Epithelial cell of esophagus (primary cell): ENCODE results near the gene MAPRE2.
A peak's percentile ranks its signal among the peaks of the same experiment; 100 is the strongest.

Source experiments
- DNase-seq: peaks from one replicate; pipeline ENCODE4 v3.0.0; 2010; ENCODE audit warnings: low read depth
- H3K4me3 ChIP-seq: 2 replicates; pipeline ENCODE4 v1.5.1; 2011; ENCODE audit warnings: mild to moderate bottlenecking, low read length, control low read depth
- TF ChIP-seq, protein P1 (sequence below): IDR thresholded peaks from 2 replicates; pipeline ENCODE4 v1.5.1; 2011; ENCODE audit warnings: low read depth, mild to moderate bottlenecking, low read length, control low read depth, inconsistent platforms; ENCODE audit not compliant: insufficient read depth; ENCODE audit errors: missing control alignments

Gene MAPRE2

DNA sequence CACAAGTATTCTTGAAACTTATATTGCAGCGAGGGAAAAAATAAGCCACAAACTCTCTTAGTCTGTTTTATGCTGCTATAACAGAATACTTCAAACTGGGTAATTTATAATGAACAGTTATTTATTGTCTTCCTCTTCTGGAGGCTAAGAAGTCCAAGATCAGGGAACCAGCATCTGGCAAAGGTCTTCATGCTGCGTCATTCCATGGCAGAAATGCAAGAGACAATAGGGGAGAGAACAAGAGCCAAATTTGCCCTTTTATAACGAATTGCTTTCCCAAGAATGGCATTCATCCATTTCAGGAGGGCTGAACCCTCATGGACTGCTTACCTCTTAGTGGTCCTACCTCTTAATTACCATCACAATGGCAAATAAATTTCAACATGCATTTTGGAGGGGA, 46.5 kb downstream of the MAPRE2 start:
- no peak for DNase-seq
- TF ChIP-seq, protein P1, sequence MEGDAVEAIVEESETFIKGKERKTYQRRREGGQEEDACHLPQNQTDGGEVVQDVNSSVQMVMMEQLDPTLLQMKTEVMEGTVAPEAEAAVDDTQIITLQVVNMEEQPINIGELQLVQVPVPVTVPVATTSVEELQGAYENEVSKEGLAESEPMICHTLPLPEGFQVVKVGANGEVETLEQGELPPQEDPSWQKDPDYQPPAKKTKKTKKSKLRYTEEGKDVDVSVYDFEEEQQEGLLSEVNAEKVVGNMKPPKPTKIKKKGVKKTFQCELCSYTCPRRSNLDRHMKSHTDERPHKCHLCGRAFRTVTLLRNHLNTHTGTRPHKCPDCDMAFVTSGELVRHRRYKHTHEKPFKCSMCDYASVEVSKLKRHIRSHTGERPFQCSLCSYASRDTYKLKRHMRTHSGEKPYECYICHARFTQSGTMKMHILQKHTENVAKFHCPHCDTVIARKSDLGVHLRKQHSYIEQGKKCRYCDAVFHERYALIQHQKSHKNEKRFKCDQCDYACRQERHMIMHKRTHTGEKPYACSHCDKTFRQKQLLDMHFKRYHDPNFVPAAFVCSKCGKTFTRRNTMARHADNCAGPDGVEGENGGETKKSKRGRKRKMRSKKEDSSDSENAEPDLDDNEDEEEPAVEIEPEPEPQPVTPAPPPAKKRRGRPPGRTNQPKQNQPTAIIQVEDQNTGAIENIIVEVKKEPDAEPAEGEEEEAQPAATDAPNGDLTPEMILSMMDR: no peak
- H3K4me3 ChIP-seq: no peak overlapping the region

DNA sequence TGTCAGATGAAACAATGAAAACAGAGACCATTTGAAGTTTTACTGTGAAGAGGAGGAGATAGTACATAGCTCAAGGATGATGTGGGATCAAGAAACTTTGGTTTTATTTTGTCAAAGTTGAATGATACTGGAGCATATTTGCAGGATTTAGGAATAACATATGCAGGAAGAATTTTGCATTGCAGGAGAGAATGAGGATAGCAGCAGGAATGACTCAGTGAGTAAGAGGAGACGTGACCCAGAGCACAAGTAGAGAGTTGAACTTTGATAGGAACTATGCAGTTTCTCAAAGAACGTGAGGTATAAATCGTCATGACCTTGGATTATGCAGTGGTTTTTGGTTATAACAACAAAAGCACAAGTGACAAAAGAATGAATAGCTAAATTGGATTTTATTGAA, 47.7 kb downstream of the MAPRE2 start:
- TF ChIP-seq, protein P1: no peak
- H3K4me3 ChIP-seq: no peak overlapping the region
- DNase-seq: no peak

DNA sequence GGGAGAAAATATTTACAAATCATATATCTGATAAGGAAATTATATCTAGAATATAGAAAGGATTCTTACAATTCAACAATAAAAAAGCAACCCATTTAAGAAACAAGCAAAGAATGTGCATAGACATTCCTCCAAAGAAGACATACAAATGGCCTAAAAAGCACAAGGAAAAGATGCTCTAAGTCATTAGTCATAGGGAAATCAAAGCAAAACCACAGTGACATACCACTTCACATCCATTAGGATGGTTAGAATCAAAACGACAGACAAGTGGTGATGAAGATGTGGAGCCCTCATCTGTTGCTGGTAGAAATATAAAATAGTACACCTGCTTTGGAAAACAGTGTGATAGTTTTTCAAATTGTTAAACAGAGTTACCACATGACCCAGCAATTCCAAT, 48.2 kb downstream of the MAPRE2 start:
- no peak overlapping the region for H3K4me3 ChIP-seq
- no peak for DNase-seq
- TF ChIP-seq, protein P1: no peak

DNA sequence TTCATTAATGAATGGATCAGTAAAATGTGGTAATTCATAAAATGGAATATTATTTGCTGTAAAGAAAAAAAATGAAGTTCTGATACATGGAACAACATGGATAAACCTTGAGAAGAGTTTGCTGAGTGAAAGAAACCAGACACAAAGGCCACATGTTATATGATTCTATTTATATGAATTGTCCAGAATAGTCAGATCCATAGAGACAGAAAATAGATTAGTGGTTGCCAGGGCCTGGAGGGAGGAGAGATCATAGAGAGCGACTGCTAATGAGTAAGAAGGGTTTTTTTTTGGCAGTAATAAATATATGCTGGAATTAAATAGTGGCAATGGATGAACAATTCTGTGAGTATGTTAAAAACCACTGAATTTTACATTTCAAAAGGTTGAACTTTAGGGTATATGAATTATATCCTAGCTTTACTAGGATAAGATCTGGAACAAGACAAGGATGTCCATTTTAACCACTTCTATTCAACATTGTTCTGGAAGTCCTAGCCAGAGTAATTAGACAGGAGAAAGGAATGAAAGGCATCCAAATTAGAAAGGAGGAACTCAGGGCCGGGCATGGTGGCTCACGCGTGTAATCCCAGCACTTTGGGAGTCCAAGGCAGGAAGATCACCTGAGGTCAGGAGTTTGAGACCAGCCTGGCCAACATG, 48.8 kb downstream of the MAPRE2 start:
- TF ChIP-seq, protein P1: no peak
- DNase-seq: no peak
- H3K4me3 ChIP-seq: no peak overlapping the region

DNA sequence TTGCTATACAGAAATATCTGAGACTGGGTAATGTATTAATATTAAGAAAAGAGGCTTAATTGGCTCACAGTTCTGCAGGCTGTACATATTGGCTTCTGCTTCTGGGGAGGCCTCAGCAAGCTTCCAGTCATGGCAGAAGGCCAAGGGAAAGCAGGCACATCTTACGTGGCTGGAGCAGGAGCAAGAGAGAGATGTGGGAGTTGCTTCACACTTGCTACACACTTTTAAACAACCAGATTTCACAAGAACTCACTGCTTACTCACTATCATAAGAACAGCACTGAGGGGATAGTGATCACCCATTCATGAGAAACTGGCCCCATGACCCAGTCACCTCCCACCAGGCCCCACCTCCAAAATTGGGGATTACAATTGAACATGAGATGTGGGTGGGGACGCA, 50.6 kb downstream of the MAPRE2 start:
- TF ChIP-seq, protein P1: no peak
- H3K4me3 ChIP-seq: no peak overlapping the region
- DNase-seq: peak; percentile 5

DNA sequence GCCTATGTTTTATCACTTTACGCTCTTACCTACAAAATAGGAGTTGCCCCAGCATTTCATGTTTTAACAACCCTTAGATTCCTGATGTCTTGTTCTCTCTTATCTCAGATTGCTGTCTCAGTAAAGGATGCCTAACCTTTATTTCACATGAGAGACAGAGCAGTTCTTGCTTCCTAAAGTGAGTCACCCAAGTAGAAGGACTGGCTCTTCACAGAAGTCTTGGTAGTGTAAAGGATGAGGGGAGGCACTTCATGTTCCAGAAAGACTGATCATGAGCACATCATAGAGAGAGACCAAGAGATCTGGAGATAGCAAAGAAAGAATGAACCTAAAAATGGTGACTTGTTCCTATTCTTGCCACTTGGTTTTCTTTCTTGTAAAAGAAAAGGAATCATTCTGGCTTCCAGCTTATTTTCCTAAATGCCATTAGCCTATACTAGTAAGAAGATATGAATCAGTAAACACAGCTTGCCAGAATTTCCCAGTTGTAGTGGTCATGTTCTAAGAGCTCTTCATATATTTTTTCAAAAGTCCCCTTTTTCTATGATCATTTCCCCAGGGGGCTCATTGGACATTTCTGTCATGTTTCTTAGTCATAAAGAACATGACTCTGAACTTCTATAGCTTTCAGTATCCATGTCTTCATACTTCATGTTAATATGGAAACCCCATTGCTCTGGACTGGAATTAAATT, 54.9 kb downstream of the MAPRE2 start:
- no peak overlapping the region for H3K4me3 ChIP-seq
- TF ChIP-seq, protein P1: no peak
- DNase-seq: peak; percentile 36

DNA sequence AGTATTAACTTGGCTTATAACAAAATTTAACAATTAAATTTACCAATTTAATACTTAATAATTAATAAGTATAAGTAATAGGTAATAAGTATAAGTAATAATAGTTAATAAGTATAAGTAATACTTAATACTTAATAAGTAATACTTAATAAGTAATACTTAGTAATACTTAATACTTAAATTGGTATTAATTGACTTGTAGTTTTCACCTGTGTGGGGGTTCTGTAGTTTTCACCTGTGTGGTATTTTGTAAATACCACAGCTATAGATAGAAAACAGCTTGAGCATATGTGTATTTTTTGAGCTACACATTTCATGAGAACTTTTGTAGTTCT, 55.4 kb downstream of the MAPRE2 start:
- no peak overlapping the region for H3K4me3 ChIP-seq
- DNase-seq: no peak
- TF ChIP-seq, protein P1: no peak
